Fibroblast of skin of left biceps (primary cell): ENCODE results near the gene ADARB2.
"Not testable (repeated sequence)": the region's sequence is repeated elsewhere in the genome, so short reads cannot be mapped to it uniquely, and the experiment has no call there.

Experiments used
- DNase-seq, 2 experiments: peaks; one replicate each; pipeline ENCODE4 v3.0.0-alpha.2; 2013; ENCODE audit warnings: low read depth in 2 of 2

Gene ADARB2

GRCh38 chr10:1327759-1328158, 409.6 kb downstream of the ADARB2 start:
- no peak for DNase-seq

GRCh38 chr10:1326514-1326913, 410.8 kb downstream of the ADARB2 start:
- not testable (repeated sequence) for DNase-seq

- no peak for DNase-seq
Observed at GRCh38 chr10:1324903-1325302, 412.4 kb downstream of the ADARB2 start.

- DNase-seq = no peak
Observed at GRCh38 chr10:1323951-1324350, 413.4 kb downstream of the ADARB2 start.

GRCh38 chr10:1320739-1321320, 416.5 kb downstream of the ADARB2 start:
- DNase-seq = no peak

DNA sequence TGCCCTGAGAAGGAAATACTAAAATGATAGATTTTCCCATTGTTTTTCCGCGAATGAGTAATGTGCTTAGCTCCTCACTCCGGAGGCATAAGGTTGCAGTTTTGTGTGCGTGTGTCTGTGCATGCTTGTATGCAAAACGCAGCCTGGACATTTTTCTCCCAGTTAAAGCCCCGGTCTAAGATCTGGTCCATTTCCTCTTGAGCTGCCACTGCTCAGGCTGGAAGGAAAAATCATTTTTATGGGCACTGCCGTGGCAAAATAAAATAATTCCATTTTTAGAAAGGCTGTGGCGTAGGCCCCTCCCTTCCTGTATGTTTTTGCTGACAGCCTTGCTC, 420.5 kb downstream of the ADARB2 start:
- no peak for DNase-seq

DNA sequence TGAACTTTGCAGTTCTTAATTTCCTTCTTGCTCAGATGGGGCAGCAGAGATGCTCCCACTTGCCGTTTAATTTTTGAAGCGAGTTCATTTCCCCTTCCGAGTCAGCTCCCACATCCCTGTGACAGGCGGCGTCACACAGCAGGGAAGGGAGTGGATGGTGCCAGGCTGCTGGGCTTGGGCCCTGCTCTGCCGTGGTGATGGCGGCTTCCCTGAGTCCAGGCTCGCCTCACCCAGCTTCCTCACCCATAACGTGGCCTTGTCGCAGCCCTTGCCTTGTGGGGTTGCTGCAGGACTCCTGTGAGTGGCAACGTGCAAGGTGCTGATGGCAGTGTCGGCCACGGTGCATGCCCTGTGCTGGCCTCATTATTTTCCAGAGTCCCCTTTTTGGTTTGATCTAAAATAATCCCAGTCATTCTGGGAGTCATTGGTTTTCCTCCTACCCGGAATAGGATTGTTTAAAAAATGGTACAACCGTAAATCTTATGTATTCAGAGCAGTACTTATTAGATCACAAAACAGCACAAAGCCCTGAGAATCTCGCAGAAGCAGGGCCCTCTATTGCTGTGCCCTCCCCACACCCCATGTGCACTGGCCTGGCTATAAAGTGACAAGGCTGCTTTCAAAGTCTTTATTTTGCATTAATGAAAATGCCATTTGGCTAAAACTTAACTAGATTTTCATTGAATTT, 421.1 kb downstream of the ADARB2 start:
- no peak for DNase-seq

DNA sequence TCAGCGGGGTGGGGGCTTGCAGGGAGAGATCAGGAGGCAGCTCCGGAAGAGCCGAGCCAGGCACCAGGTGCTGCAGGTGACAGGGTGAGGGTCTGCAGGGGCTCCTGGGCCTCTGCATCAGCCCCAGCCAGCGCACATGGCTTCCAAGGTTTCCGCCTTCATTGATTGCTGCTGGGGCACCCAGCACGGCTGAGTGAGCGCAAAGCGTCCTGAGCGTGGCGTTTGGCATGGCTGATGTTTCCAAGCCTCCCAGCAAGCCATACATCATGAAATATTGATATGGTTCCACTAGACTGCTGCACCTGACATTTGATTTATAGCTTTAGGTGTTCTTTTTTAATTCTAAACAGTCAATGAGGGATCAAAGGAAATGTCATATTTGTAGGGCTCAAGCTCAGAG, 422.1 kb downstream of the ADARB2 start:
- no peak for DNase-seq

GRCh38 chr10:1311726-1312125, 425.6 kb downstream of the ADARB2 start:
- no peak for DNase-seq

DNA sequence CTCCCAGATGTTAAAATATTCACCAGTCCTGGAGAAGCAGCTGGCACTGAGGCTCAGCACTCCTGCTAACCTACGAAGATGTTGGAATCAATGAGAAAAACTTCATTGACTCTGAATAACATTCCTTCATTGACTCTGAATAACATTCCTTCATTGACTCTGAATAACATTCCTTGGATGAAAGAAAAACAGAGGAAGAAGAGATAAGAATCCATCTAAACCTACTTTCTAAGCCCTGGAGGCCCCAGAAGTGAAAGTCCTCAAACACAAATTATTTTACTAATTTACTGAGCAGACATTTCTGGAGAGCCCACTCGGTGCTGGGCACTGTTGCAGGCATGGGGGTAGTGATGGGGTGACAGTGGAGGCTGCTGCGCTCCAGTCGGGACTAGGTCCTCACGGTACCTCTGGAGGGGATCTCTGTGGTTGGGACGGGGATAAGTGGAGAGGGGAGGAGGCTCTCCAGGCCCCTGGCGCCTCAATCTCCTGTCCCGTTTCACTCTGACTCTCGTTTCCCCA, 427.0 kb downstream of the ADARB2 start:
- no peak for DNase-seq

GRCh38 chr10:1309617-1310270, 427.6 kb downstream of the ADARB2 start:
- DNase-seq = no peak

DNA sequence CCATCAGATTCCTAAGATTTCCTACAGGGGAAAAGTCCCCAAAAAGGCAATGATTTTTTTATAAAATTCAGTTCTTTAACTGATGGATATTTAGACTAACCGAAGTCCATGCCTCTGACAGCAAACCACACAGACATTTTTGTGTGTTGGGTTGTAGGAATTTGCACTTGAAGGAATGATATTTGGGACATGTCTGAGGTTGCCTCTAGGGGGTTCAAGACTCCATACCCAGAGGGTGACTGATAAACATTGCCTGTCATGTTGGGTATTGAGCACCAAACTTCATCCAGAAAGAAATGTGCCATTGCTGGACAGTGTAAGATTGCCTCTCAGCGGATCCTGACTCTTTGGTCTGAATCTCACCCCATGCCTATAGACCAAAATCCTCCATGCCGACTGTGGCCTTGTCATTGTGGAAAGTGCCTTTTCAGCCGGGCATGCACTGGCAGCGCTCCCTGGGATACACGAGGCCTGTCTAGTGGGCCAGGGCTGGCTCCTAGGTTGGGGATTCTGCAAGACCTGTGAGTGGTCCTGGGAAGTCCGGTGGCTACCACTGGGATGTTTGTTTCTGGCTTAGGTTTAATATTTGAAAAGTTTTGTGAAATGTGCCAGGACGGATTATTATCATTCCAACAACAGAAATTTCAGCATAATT, 428.2 kb downstream of the ADARB2 start:
- DNase-seq = no peak

GRCh38 chr10:1308173-1308961, 429.0 kb downstream of the ADARB2 start:
- DNase-seq = no peak

DNA sequence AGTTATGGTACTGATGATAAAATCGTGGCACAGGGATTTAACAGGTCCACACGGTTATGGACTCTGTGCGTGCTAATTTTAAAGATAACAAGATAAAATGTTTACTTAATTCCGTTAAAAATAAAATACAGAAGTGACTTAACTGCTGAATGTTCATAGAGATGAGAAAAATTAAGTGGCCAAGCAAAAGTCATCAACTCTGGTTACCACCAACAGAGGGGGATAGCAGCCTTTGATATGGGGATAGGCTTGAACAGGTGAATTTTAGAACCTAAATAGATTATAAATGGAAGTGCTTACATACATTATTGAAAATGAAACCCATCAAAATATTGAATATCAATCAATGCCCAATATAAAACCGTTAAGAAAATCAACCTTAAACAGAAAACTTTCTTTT, 436.2 kb downstream of the ADARB2 start:
- DNase-seq = no peak

DNA sequence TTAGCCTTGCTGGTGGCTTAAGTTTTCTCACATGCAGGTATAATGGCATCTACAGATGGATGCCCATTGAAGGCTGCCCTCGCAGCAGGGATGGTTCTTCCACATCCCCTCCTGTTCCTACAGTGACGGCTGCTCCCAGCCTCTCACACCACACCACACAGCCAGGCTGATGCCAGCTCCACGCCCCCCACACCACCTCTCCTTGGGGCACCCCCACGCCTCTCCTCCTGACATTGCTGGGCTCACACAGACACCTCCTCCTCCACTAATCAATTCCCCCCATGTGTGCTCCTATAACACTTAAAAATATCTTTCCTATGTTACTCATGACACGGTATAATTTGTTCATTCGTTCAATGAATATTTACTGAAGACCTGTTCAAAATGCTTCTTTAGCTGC, 437.1 kb downstream of the ADARB2 start:
- DNase-seq = no peak

DNA sequence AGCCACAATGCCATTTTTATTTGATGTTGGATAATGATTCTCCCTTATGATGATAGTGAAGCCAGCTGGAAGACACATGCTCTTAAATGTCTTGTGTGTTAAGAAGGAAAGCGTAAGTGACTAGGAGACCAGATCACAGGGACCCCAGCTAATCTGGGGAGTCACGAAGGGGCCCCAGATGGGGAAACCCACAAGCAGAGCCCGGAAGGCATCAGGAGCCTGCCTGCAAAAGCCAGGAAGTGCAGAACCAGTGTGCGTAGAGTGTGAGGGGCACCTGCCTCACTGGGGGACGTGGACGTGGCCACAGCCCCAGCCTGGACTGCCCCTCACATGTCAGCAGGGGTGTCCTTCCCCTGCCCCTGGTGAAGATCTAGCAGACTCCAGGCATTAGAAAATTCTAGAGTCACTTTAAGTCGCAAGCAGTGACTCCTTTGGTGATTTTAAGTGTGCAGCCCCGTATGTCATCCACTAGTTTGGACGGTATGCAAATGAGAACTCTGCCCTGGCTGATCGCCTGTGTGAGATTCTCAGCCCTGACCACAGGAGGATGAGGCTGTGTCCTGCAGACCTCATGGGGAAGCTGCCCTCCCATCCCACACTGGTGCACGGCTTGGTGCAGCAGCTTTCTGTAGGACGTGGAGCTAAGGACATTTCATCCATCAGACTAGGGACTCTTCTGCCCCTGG, 438.1 kb downstream of the ADARB2 start:
- DNase-seq = no peak

DNA sequence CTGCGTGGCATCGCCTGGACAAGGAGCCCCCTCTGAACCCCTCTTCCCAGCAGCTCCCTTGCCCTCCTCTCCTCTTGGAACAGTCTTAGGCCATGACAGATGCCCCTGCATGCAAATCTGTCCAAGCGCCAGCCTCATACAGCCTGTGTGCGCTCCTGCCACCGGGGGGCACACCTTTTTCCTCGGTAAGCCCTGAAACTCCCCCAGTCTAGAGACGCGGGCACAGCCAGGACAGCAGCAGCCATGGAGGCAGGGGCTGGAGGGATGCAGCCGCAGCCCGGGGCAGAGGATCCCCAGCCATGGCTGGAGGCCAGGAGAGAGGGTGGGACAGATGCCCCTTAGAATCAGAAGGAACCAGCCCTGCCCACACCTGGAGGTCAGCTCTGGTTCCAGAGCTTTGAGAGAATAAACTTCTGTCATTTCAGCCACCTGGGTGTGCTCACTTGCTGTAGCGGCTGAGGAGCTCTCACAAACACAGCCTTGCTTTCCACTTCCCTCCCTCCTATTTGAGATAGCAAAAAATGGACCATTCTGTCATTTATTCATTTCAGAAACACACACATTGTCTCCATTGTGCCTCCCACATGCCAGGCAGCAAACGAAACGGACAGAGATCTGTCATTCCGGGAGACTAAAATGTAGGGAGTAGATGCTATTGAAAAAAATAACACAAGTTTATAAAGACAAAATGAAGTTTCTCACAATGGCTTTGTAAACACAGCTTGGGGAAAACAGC, 439.6 kb downstream of the ADARB2 start:
- no peak for DNase-seq

- DNase-seq = no peak
Observed at GRCh38 chr10:1295756-1296480, 441.4 kb downstream of the ADARB2 start.

GRCh38 chr10:1294748-1295147, 442.6 kb downstream of the ADARB2 start:
- DNase-seq = no peak
